NCI-H1436 treated with DMSO at 0.1 percent for 48 hours (cell line): Measurements from ENCODE around the gene SLC35E2B.
"Not testable (repeated sequence)": the region's sequence is repeated elsewhere in the genome, so short reads cannot be mapped to it uniquely, and the experiment has no call there.

ENCODE experiments used
- DNase-seq: peaks from one replicate; lab custom pipeline; 2025; lab: John Stamatoyannopoulos, UW

Gene SLC35E2B

DNA sequence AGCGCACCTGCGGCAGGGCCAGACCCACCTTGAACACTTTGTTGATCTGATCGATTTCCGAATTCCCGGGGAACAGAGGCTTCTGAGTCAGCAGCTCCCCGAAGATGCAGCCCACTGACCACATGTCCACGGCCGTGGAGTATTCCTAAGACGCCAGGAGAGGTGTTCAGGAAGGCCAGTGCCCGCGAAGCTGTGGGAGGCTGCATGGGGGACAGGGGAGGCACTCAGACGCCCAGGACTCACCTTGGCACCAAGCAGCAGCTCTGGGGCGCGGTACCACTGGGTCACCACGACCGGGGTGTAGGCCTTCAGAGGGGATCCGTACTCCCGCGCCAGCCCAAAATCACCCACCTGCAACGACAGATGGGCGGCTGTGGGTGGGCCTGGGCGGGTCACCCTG is 11.2 kb upstream of the SLC35E2B start:
- DNase-seq = no peak

DNA sequence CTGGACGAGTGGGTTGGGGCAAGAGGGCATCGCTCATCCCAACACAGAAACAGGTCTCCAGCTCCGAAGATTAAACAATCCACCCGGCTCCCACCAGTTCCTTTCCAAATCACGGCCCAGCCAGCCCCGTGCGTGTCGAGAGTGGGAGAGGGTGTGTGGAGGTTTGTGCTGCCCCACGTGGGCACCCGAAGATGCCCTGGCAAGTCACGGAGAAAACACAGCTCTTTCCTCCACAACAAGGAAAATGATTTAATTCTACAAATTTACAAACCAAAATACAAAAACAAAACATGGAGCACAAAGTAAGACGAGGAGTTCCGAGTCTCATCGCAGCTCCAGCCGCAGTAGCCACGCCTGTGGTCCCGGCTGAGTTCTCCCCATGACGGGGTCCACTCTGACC is 9.9 kb upstream of the SLC35E2B start:
- DNase-seq = not testable (repeated sequence)

DNA sequence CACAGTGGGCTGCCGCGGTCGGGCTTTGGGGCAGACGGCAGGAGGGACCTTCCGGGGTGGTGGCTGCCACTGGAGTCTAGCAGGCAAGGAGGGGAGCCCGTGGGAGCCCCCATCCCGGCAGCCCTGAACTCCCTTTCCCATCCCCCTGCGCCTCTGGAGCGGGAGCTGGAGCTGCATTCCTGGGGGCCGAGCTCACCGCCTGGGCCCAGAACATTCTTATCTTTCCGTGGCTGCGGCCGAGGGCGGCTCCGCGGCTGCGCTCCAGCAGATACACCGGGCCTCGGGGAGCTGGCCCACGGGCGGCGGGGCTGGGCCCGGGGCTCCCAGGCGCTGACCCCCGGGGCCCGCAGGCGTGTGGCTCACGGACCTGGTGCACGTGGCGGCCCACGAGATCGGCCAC is 8.0 kb upstream of the SLC35E2B start:
- DNase-seq = not testable (repeated sequence)

DNA sequence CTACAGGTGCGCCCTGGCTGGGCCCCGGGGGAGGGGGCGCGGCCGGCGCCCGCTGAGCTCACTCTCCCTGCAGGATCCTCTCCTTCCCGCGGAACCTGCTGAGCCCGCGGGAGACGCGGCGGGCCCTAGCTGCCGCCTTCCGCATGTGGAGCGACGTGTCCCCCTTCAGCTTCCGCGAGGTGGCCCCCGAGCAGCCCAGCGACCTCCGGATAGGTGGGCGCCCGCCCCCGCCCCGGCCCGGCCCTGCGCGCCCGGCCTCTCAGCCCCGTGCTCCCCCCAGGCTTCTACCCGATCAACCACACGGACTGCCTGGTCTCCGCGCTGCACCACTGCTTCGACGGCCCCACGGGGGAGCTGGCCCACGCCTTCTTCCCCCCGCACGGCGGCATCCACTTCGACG is 7.5 kb upstream of the SLC35E2B start:
- DNase-seq = not testable (repeated sequence)

DNA sequence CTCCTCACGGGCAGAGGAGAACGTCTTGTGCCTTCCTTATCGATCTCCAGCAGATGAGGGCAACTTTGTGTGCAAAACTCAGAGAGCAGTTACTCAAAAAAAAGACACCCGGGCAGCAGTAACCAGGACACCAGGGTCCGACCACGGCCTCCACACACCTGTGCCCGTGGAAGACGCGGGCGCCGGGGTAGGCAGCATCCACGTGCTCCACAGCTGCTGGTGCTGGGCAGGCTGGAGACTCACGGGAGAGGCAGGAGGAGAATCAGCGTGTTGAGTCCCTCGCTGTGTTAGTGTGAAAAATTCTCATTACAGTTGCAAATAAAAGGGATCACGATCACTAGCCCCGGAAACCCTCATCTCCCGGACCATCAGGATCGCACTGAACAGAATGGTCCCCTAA is 6.5 kb upstream of the SLC35E2B start:
- not testable (repeated sequence) for DNase-seq

DNA sequence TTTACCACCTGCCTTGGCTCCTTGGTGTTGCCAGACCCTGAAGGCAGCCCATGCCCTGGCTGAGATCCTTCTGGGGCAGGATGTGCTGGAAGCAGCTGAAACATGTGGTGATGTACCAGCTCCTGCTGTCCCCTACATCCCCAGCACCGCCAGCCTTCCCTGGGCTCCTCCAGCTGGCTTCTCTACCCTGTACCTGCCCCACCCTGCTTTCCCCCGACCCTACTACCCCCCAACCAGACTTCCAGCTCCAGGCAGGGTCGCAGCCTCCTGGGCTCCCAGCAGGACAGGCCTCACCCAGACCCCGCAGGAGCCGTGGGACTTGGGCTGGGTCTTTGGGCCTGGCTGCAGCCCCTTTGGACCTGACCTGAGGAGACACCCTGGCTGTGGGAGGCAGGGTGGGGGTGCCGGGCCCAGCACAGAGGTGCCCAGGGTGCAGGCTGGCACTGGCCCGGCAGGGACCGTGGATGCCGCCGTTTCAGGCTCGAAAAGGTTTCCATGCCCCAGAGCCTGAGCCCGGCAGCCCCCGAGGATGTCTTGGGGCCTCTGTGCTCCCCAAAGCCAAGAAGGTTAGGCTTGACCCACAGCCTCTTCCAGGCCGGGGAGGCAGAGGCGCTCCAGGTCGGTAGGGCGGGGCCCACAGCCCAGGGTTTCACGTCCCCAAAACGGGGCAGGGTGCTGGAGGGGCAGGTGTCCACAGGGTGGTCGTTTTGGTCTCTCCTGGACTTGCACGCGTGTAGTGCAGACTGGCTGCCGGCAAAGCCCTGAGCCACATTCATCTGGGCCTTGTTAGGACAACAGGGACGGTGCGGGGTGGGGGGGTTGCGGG is 5.0 kb upstream of the SLC35E2B start:
- not testable (repeated sequence) for DNase-seq

DNA sequence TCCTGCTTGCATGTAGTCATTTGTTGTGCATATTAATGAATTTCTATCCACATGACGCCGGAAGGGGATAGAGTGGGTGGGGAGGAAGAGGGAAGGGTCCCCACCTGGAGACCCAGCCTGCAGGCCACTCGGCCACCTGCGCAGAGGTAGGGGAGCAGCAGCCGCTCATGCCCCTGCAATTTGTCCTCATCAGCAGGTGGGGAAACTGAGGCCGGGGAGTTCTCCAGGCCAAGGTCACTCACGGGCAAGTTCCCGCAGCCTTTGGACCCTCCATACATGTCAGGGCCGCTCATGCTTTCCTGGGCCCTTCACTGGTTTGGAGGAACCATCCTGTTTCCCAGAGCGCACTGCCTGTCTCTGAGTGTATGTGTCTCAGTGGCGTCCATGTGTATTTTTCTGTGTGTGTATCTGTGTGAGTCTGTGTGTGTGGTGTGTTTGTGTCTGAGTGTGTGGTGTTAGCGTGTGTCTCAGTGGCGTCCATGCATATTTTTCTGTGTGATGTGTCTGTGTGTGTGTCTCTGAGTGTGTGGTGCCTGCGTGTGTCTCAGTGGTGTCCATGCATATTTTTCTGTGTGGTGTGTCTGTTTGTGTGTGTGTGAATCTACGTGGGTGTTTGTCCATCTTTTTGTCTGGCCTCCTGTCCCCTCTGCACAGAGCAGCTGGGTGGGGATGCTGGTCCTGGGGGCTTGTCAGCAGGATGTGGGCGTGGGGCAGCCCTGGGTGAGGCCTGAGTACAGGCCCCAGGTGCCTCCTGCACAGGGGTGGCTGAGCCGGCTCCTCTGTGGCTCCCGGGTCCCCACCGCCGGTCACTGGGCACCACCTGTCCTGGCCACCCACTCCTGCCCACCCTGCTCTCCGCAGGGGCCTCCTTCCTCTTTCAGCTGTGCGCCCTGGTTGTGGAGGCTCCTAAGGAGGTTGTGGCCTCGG is 4.1 kb upstream of the SLC35E2B start:
- DNase-seq = not testable (repeated sequence)

DNA sequence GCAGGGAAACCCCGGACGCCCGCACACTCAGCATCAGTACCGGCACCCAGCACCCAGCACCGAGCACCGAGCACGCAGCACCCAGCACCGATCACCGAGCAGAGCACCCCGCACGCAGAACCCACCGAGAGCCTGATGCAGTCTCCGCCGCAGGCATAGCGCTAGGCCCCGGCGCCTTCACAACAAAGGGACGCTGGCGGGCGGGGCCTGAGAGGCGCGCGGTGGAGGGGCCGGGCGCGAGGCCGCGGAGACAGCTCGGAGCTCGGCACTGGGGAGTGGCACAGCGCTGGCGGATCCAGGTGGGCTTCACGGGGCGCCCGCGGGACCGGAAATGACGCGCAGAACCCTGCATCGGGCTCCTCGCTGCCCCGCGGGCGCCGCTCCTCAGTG is 276 bp downstream of the SLC35E2B start:
- not testable (repeated sequence) for DNase-seq

DNA sequence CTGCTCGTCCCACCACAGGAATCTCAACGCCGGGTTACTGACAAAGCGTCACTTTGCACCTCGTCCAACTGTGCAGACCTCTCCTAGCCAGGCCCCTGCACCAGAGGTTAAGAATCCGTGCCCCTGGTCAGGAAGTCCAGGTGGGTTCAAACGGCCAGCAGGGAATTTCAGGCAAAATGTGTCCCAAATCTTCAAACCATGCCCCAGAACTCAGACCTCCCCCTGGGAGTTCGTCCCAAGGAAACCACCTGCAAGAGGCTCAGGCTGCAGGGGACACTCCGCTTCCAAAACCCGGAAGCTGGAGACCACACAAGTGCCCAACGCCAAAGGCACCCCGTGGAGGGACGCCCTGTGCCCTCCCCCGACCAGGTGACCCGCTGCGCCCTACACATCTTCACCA is 1.2 kb downstream of the SLC35E2B start:
- DNase-seq = not testable (repeated sequence)

DNA sequence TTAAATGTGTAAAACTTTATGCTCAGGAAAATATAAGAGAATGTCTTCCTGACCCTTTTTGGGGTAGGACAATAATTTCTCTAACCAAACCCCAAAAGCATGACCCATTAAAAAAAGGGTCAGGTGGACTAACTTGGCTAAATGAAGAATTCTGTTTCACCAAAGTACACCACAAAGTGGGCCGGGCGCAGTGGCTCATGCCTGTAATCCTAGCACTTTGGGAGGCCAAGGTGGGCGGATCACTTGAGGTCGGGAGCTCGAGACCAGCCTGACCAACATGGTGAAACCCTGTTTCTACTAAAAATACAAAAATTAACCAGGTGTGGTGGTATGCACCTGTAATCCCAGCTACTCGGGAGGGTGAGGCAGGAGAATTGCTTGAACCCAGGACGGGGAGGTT is 3.1 kb downstream of the SLC35E2B start:
- not testable (repeated sequence) for DNase-seq

DNA sequence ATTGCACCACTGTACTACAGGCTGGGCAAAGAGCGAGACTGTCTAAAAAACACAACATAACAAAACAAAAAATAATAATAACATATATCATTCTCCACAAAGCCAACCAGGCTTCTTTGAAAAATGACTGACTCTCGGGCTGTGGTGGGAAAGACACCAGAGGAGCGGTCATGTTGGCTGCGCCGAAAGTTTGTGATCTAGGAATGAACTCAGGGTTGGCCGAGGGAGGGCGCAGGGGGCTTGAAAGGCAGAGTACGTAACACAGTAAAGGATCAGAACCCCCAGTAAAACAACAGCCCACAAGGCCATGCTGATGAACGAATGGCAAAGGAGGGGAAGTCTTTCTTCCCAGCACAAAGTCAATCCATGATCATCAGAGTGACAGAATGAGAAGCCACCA is 4.7 kb downstream of the SLC35E2B start:
- no peak for DNase-seq

DNA sequence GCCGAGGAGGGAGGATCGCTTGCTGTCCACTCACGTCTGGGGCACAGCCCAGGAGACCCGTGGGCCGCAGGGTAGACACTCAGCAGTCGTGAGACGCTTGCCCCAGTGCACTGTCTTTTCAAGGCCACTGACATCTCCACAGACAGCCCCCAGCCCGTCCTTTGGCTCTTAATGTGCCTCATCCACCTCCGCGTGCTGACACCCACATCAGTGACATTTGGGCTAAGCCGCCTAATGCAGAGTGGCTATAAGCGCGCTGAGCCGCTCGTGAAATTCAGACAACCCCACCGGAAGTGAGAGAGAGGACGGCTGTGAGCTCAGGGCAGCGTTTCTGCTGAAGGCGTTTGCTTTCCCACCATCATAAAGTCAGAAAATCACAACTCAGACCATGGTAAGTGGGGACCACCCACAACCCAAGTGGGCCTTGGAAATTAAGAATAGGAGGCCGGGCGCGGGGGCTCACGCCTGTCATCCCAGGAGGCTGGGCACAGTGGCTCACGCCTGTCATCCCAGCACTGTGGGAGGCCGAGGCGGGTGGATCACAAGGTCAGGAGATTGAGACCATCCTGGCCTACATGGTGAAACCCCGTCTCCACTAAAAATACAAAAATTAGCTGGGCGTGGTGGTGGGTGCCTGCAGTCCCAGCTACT is 8.4 kb downstream of the SLC35E2B start:
- no peak for DNase-seq

DNA sequence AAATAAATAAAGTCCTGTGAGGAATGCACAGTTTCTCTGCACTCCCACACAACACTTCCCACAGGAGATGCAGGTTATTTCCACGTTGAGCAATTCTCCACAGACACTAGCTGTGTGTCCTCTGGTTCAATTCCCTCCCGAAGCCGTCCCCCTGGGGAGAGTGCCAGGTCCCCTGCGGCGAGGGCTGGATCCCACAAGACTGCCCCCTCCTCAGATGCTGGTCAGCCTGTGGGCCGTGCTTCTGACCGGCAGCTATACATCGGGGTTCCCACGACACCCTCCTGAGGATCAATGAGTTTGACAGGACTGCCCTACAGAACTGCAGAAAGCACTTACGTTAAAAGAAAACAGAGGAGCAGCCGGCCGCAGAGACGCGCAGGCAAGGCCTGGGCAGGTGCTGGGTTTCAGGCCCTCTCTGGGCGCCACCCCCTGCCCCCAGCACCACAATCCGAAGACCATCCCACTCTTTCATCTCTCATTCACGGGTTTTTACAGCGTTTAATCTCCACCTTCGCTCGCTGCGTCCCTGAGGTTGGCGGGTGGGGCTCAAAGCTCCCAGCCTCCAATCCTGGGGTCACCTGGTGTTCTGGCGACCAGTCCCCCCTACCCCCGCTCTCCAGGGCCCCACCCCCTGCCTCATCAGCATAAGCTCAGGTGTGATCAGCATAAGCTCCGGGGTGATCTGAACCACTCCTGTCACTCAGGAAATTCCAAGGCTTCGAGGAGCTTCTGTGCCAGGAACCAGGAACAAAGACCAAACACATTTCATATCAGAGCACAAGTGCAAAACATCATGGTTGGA is 9.3 kb downstream of the SLC35E2B start:
- DNase-seq = no peak

DNA sequence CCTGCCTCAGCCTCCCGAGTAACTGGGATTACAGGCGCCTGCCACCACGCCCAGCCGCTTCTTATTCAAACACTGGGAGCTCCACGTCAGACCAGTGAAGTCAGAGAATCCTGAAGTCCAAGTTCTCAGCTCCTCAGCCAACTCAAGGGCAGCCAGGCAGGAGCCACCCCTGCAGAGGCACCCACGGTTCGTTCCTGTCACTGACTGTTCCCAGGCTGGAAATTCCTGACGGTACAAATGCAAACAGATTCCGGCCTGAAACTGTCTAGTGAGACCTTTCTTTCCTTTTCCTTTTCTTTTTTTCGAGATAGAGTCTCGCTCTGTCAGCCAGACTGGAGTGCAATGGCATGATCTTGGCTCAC is 11.7 kb downstream of the SLC35E2B start:
- DNase-seq = no peak

DNA sequence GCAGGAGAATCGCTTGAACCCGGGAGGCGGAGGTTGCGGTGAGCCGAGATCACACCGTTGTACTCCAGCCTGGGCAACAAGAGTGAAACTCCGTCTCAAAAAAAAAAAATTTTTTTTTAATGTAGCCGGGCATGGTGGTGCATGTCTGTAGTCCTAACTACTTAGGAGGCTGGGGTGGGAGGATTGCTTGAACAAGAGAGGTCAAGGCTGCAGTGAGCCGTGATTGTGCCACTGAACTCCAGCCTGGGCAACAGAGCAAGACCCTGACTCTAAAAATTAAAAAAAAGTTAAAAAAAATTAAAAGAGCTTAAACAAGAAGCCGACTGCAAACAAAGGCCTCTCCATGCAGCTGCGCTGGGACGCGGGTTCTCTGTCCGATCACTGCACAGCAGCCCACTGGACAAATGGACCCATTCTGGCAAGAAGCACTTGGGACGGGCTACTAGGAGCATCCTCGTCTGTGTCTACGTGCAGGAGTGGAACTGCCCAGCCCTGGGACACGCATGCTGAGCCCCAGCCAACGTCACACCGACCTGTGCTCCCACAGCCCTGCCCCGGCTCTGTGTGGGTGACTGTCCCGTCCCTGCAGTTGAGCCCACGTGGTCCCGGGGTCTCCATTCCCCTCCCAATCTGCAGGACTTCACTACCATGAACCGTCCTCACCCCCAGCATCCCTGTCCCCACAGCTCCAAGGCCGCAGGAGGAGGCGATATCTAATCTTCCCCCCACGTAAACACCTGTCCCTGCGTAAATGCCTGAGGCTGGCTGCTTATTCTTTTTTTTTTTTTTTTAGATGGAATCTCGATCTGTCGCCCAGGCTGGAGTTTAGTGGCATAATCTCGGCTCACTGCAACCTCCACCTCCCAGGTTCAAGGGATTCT is 12.3 kb downstream of the SLC35E2B start:
- DNase-seq = no peak

DNA sequence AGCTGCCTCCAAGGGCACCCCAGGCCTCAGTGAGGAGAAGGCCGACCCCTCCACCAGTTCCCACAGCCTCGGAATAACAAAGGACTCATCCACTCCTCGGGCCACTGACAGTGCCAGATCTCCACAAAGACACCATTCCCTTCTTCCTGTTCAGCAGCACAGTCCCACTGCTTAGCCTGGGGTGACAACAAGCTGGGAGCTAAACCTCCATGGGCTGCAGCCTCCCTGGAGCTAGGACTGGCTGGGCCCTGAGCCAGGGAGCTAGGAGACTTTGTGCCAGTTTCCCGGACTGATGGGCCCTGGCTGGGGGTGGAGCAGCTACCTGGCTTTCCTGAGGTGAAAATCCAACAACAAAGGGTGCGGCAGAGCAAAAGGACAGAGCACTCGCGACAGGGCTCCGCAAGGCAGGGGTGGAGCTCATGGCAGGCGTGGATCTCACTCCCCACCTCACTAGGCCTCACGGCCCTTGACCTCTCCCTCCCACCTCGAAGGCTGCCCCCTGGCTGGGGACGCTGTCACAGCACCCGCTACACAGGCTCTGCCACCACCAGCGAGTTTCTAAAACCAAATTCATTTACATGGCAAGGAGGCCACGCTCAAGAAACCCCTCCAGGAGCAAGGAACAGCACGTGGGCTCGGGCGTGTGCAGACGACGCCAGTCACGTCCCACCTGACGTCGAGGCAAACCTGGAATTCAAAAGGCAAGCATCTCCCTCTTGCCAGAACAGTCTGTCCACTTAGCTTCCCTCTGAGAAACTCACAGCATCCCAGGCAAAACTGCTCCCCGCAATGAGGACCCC is 13.8 kb downstream of the SLC35E2B start:
- DNase-seq = no peak

DNA sequence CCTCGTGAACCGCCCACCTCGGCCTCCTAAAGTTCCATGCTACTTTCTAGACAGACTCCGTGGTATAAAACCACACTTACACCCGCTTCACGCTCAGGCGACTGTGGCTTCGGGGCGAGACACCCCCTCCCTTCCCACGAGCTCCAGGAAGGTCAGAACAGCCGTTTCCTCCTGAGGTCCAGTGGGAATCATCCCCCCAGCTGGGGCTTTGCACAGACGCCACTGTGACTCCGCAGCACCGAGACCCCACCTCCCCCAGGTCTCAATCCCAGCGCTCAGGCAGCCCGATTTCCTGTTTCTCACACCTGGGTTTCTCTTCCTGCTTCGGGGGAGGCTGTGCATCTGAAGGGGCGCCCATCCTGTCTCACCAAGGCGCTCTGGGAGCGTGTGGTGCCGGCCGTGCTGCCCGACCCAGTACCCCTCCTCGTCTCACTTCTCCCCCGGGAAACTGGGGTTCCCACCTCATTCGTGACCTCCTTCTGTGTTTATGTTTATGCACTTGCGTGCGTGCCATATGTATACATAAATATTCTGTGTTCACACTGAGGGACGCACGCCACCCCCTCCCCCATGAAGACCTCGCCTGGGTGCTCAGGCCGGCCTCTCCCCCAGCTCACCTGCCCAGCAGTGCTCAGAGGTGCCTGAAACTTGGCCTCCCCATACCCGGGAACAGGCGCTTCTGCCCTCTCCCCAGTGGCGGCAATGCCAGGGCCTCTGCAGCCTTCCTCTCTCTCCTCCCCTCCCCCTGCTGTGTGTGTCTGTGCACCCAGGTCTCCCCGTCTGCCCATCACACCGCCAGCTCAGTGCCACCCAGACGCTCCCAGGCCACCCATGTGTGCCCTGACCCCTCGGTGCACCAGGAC is 14.6 kb downstream of the SLC35E2B start:
- DNase-seq = no peak

DNA sequence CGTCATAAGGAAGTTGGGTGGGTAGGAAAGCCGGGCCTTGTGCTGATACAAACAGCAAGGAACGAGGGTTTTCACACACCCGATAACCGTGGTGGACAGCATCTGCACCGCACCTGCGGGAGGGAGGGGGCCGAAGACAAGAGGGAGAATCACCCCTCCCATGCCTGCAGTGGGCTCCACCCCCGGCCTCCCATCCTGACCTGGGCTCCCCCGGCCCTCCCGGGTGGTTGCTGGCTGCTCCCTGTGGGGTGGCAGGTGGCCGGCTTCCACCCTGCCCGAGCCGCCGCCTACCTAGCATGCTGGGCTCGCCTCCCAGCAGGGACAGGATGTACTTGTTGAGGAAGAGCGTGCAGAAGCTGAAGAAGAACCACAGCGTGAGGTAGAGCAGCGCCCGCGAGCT is 16.5 kb downstream of the SLC35E2B start:
- not testable (repeated sequence) for DNase-seq

DNA sequence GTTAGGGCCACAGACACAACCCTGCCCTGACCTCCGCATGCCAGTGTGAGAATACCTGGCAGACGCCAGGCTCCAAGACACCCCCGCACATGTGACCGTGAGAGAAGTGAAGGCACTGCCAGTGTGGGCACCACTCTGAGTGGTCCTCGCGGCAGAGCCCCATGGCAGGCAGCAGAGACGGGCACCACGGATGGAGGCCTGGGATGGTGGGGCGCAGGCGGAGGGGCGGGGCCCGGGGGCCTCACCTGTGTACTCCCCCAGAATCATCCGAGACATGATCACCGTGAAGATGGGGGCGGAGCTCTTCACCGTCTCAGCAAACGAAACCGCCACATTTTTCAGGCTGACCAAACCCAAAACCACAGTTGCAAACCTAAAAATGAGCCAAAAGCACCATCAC is 17.4 kb downstream of the SLC35E2B start:
- DNase-seq = not testable (repeated sequence)
